K562 (cell line): ENCODE results near the gene TMEM45A. TPM values are rescaled to one million over a fixed set of nuclear protein-coding genes. Genes with fewer than 3 reads are reported as not detected.
A peak's percentile ranks its signal among the peaks of the same experiment; 100 is the strongest.

Source experiments
- ATAC-seq: fragments of 200-7000 bp; cut with Tn5 transposase; 3 replicates; pipeline ENCODE4 v1.9.1; 2020; ENCODE audit warnings: moderate library complexity
- BruUV-seq: library from RNA; stranded (reverse); fragments of 400-500 nt; replicated peaks from 2 replicates; lab custom pipeline; 2021; lab: Mats Ljungman, UMichigan
- CTCF ChIA-PET: fragments of 300-600 bp; formaldehyde crosslinking; extraction: SDS; loops from one replicate; lab custom pipeline; 2021; ENCODE audit warnings: low intra/inter-chr PET ratio; lab: Yijun Ruan, JAX
- POLR2A ChIA-PET: fragments of 300-600, 350-650 bp; sonication (Branson Sonifier 250); formaldehyde crosslinking; extraction: SDS; loops from one replicate; lab custom pipeline; 2021; ENCODE audit warnings: antibody characterized with exemption, inconsistent platforms; lab: Yijun Ruan, JAX
- DNase-seq, 4 experiments: peaks; one replicate each; pipeline versions ENCODE4 v3.0.0 to v3.0.0-alpha.2; 2011 to 2018; ENCODE audit warnings: low spot score in 3 of 4, mixed read lengths in 3 of 4; ENCODE audit errors: extremely low read depth in 1 of 4
- FAIRE-seq: peaks from 2 replicates; lab custom pipeline; 2011; peaks lifted over from hg19 to GRCh38; lab: Jason Lieb, UNC
- H2AFZ ChIP-seq: 2 replicates; pipeline ENCODE4 v1.6.0; 2011; ENCODE audit warnings: low read depth, low read length, control low read depth, inconsistent platforms
- H3K27ac ChIP-seq: fragments of 200-600 bp; 3 replicates; pipeline ENCODE4 v1.8.0; 2011; ENCODE audit warnings: low read depth, mild to moderate bottlenecking, control low read depth, inconsistent platforms, low read length, moderate library complexity, mixed read lengths; ENCODE audit errors: extremely low read depth
- H3K27me3 ChIP-seq, 2 experiments: fragments of 300-600 bp in 1 of 2; 2 replicates in 1 of 2; 3 replicates in 1 of 2; pipeline versions ENCODE4 v1.6.0 to v1.8.0; 2011; ENCODE audit warnings: inconsistent platforms in 2 of 2, low read length in 2 of 2, mild to moderate bottlenecking in 1 of 2, mixed read lengths in 1 of 2, moderate library complexity in 1 of 2; ENCODE audit not compliant: control insufficient read depth in 2 of 2, insufficient read depth in 2 of 2
- H3K36me3 ChIP-seq: fragments of 300-600 bp; 3 replicates; pipeline ENCODE4 v1.8.0; 2011; ENCODE audit warnings: mild to moderate bottlenecking, low read length, inconsistent platforms; ENCODE audit not compliant: control insufficient read depth, insufficient read depth
- H3K4me1 ChIP-seq, 2 experiments: fragments of 200-600 bp in 1 of 2; replicated peaks in 1 of 2; 2 replicates in 1 of 2; 3 replicates in 1 of 2; pipeline versions ENCODE4 v1.5.1 to v1.8.0; 2011; ENCODE audit warnings: inconsistent platforms in 2 of 2, low read length in 2 of 2, mild to moderate bottlenecking in 1 of 2, mixed read lengths in 1 of 2, moderate library complexity in 1 of 2; ENCODE audit not compliant: control insufficient read depth in 2 of 2, insufficient read depth in 2 of 2
- H3K4me2 ChIP-seq: 2 replicates; pipeline ENCODE4 v1.6.1; 2011; ENCODE audit warnings: low read length, control low read depth, inconsistent platforms, mixed read lengths; ENCODE audit not compliant: insufficient read depth
- H3K4me3 ChIP-seq: fragments of 200-600 bp; sonication (generic), shearing (Covaris generic); 2 replicates; pipeline ENCODE4 v1.5.1; 2016; ENCODE audit warnings: control low read depth, inconsistent platforms
- H3K79me2 ChIP-seq: fragments of 200-600 bp; 3 replicates; pipeline ENCODE4 v1.8.0; 2011; ENCODE audit warnings: low read length, inconsistent platforms; ENCODE audit not compliant: control insufficient read depth, insufficient read depth
- H3K9ac ChIP-seq, 2 experiments: 2 replicates each; pipeline versions ENCODE4 v1.6.0 to v1.6.1; 2011; ENCODE audit warnings: low read depth in 2 of 2, low read length in 2 of 2, control low read depth in 1 of 2, inconsistent platforms in 1 of 2, mild to moderate bottlenecking in 1 of 2, mixed read lengths in 1 of 2; ENCODE audit not compliant: insufficient read depth in 1 of 2
- H3K9me1 ChIP-seq: one replicate; pipeline ENCODE4 v1.6.0; 2011; ENCODE audit warnings: inconsistent platforms, mild to moderate bottlenecking, low read length, moderate library complexity; ENCODE audit not compliant: control insufficient read depth, insufficient read depth
- H3K9me3 ChIP-seq: replicated peaks from 2 replicates; pipeline ENCODE4 v1.5.1; 2011; ENCODE audit warnings: low read depth, low read length, inconsistent platforms; ENCODE audit not compliant: control insufficient read depth, insufficient read depth
- H4K20me1 ChIP-seq: replicated peaks from 2 replicates; pipeline ENCODE4 v1.6.1; 2011; ENCODE audit warnings: low read length, inconsistent platforms, mixed read lengths; ENCODE audit not compliant: control insufficient read depth, insufficient read depth
- CBX3 ChIP-seq, 2 experiments: IDR thresholded peaks; 1 replicate in 1 of 2; 2 replicates in 1 of 2; pipeline ENCODE4 v1.6.1; 2012; ENCODE audit warnings: inconsistent platforms in 2 of 2, low read length in 2 of 2, borderline replicate concordance in 1 of 2, control low read depth in 1 of 2
- HES1 ChIP-seq: fragments of 450-650 bp; IDR thresholded peaks from 2 replicates; pipeline ENCODE4 v1.6.1; 2016; ENCODE audit warnings: low read depth, mild to moderate bottlenecking, moderate library complexity
- ZNF518B ChIP-seq: fragments of 250-450 bp; sonication (Bioruptor Pico); IDR thresholded peaks from 2 replicates; pipeline ENCODE4 v1.5.0; 2021; ENCODE audit warnings: mild to moderate bottlenecking, moderate library complexity
- in situ Hi-C: fragments of 300-500 bp; cut with MboI; formaldehyde crosslinking; loops from 4 replicates; pipeline ENCODE4 v1.15.0; 2018; ENCODE audit warnings: inconsistent platforms, mixed read lengths
- intact Hi-C: fragments of 100-400 bp; cut with micrococcal nuclease; formaldehyde crosslinking; loops from 2 replicates; pipeline ENCODE4 v1.14.2; 2022
- polyA plus RNA-seq, 8 experiments: library from polyadenylated mRNA; depleted of rRNA in 4 of 8; stranded (reverse) in 5 of 8; unstranded in 3 of 8; fragments of >200 nt; fragmentation: Nextera tagmentation in 2 of 8; fragmentation: Illumina TruSeq in 1 of 8; extraction: Ambion mirVana in 2 of 8; extraction: Trizol in 1 of 8; gene quantifications; 2 replicates each; pipeline versions ENCODE4 v1.2.1 to v1.2.3, GENCODE V29; 2011 to 2014; ENCODE audit warnings: inconsistent platforms in 1 of 8, missing spikeins in 1 of 8
- total RNA-seq, 7 experiments: library from RNA; depleted of rRNA in 6 of 7; stranded (reverse); fragments of >200 nt in 6 of 7; fragmentation: Illumina TruSeq in 2 of 7; extraction: Trizol in 2 of 7; gene quantifications; 2 replicates each; pipeline versions ENCODE4 v1.2.1 to v1.2.3, GENCODE V29; 2011 to 2021; ENCODE audit warnings: low replicate concordance in 1 of 7

Gene TMEM45A
- total and polyA plus RNA-seq, 9 of the 15 experiments (the other 6 are each of a cell fraction or from before 2014, with no cell fraction given) = 0.41 to 4.1 (median 0.95) TPM

GRCh38 chr3:100443690-100444089 is 48.7 kb upstream of the TMEM45A start:
- Histone ChIP-seq H3K9ac (no peak overlapping the region), H2AFZ (no peak overlapping the region), H3K4me2 (no peak overlapping the region), H4K20me1 (no peaks in the 10 kb centered on the region), H3K27me3 (no peaks in the 10 kb centered on the region), H3K9me1 (no peaks in the 10 kb centered on the region)
- in situ Hi-C loops (no loop called here), intact Hi-C loops (no loop called here)
- ATAC-seq = no peak
- peak in 1 of 2 experiments; percentile 62; a peak in 1 of 3 replicates for TF ChIP-seq CBX3 (IDR thresholded peaks at IDR 0.05; ENCODE audit: borderline replicate concordance in 1 of 2, low read length in 2 of 2)
- TF ChIP-seq ZNF518B (CRISPR knock-in tag) = no peak
- no peak for TF ChIP-seq HES1
- TF ChIP-seq, all 486 proteins: peak for 1
- no peak overlapping the region for H3K27ac ChIP-seq
- no peak overlapping the region for H3K4me3 ChIP-seq
- no peaks in the 10 kb centered on the region for H3K79me2 ChIP-seq
- no peaks in the 10 kb centered on the region for H3K4me1 ChIP-seq
- ChIA-PET CTCF (no interaction called here), POLR2A (no interaction called here)
- no peak for DNase-seq
- H3K36me3 ChIP-seq = no peaks in the 10 kb centered on the region
- no peak for FAIRE-seq
- no TSS peak for BruUV-seq
- no peaks in the 10 kb centered on the region; the same call in 1 of the 2 replicates for H3K9me3 ChIP-seq
